K562 (cell line): ENCODE measurements around the gene TPBGL.

Experiments used
- ARNT ChIP-seq, 2 experiments: fragments of 450-650 bp; IDR thresholded peaks; 2 replicates each; pipeline ENCODE4 v1.6.1; 2016; ENCODE audit warnings: mild to moderate bottlenecking in 1 of 2
- CHD4 ChIP-seq: fragments of 200-600 bp; sonication (generic); IDR thresholded peaks from 3 replicates; pipeline ENCODE4 v1.6.1; 2012; ENCODE audit warnings: low read depth, mild to moderate bottlenecking, mixed read lengths, low read length, inconsistent platforms; ENCODE audit not compliant: insufficient read depth, insufficient replicate concordance, poor library complexity, severe bottlenecking
- CTCF ChIP-seq, 3 experiments: IDR thresholded peaks in 2 of 3; conservative IDR thresholded peaks in 1 of 3; 2 replicates each; pipeline ENCODE4 v1.5.1; 2011 to 2012; ENCODE audit warnings: low read length in 3 of 3, mild to moderate bottlenecking in 3 of 3, control low read depth in 2 of 3, improper control_type of control experiment in 1 of 3, inconsistent platforms in 1 of 3, low read depth in 1 of 3, mixed read lengths in 1 of 3, moderate library complexity in 1 of 3; ENCODE audit not compliant: insufficient read depth in 2 of 3
- ELK1 ChIP-seq: sonication (generic); formaldehyde crosslinking; IDR thresholded peaks from 2 replicates; pipeline ENCODE4 v1.8.1; 2022; ENCODE audit warnings: missing genetic modification reagents
- EP300 ChIP-seq: IDR thresholded peaks from 2 replicates; pipeline ENCODE4 v1.6.1; 2012; ENCODE audit warnings: low read length, improper control_type of control experiment
- FUS ChIP-seq: fragments of 200-400 bp; formaldehyde crosslinking; optimal IDR thresholded peaks from 2 replicates; pipeline ENCODE3; 2017; ENCODE audit warnings: low read depth, low read length
- IRF1 ChIP-seq: sonication (generic); formaldehyde crosslinking; IDR thresholded peaks from 2 replicates; pipeline ENCODE4 v1.8.0; 2022; ENCODE audit warnings: missing genetic modification reagents, mild to moderate bottlenecking, borderline replicate concordance
- KDM5B ChIP-seq: fragments of 200-600 bp; sonication (generic); IDR thresholded peaks from 2 replicates; pipeline ENCODE4 v1.6.1; 2012; ENCODE audit warnings: low read depth, mild to moderate bottlenecking, moderate library complexity, low read length, control low read depth, inconsistent platforms; ENCODE audit not compliant: insufficient replicate concordance
- NR2C2 ChIP-seq, 2 experiments: fragments of 200-800 bp in 1 of 2; sonication (Bioruptor generic) in 1 of 2; sonication (generic) in 1 of 2; formaldehyde crosslinking in 1 of 2; IDR thresholded peaks; 2 replicates each; pipeline versions ENCODE4 v1.6.1 to v1.8.0; 2016 to 2022; ENCODE audit warnings: mild to moderate bottlenecking in 1 of 2, missing compliant biosample characterization in 1 of 2, missing genetic modification characterization in 1 of 2, missing genetic modification reagents in 1 of 2
- REST ChIP-seq, 2 experiments: fragments of 450-650 bp; formaldehyde crosslinking in 1 of 2; IDR thresholded peaks; 2 replicates each; pipeline versions ENCODE4 v1.4.0 to v1.6.1; 2014 to 2020; ENCODE audit warnings: mild to moderate bottlenecking in 2 of 2, borderline replicate concordance in 1 of 2, low read depth in 1 of 2
- RHOXF2B ChIP-seq: fragments of 250-450 bp; sonication (Bioruptor Pico); conservative IDR thresholded peaks from 2 replicates; pipeline ENCODE4 v1.5.1; 2021
- SMARCC2 ChIP-seq: fragments of 450-650 bp; IDR thresholded peaks from 2 replicates; pipeline ENCODE4 v1.6.1; 2017; ENCODE audit warnings: antibody characterized with exemption, moderate library complexity, mild to moderate bottlenecking, low read depth
- ZNF764 ChIP-seq: fragments of 250-450 bp; sonication (Bioruptor Pico); IDR thresholded peaks from 2 replicates; pipeline ENCODE4 v1.4.0; 2020; ENCODE audit warnings: low read depth, mild to moderate bottlenecking, moderate library complexity

- TF ChIP-seq RHOXF2B (CRISPR knock-in tag), result no peak
- no peak for TF ChIP-seq KDM5B
- TF ChIP-seq ARNT (IDR thresholded peaks at IDR 0.05), result no peak
- no peak for TF ChIP-seq REST (IDR thresholded peaks at IDR 0.05; ENCODE audit: borderline replicate concordance)
- no peak for TF ChIP-seq REST (CRISPR knock-in tag; IDR thresholded peaks at IDR 0.05; ENCODE audit: low read depth)
- TF ChIP-seq FUS, result no peak
- no peak for TF ChIP-seq NR2C2 (CRISPR knock-in tag; IDR thresholded peaks at IDR 0.05)
- no peak for TF ChIP-seq NR2C2 (tag; IDR thresholded peaks at IDR 0.05)
- TF ChIP-seq ZNF764 (CRISPR knock-in tag), result no peak
- no peak for TF ChIP-seq CTCF (IDR thresholded peaks at IDR 0.05 in 2 of 3, conservative IDR thresholded peaks at IDR 0.05 in 1 of 3; ENCODE audit: insufficient read depth in 2 of 3, low read depth in 1 of 3, low read length in 3 of 3)
- no peak for TF ChIP-seq CHD4
- no peak for TF ChIP-seq ELK1 (CRISPR knock-in tag)
- TF ChIP-seq SMARCC2, result no peak
- no peak for TF ChIP-seq EP300
- no peak for TF ChIP-seq IRF1 (CRISPR knock-in tag)
These were observed at the start of gene TPBGL for GRCh38 chr11:75240311-75241035.
